ENCODE results near the gene CDK5RAP3.
A peak's percentile ranks its signal among the peaks of the same experiment; 100 is the strongest.

The CDK5RAP3 gene

GRCh38 chr17:47948706-47949196 lies 22.2 kb upstream of the CDK5RAP3 start:
- no peak for DNase-seq (ENCODE audit: low read depth)

GRCh38 chr17:47949197-47949759 lies 21.6 kb upstream of the CDK5RAP3 start:
- peak; percentile 74 for DNase-seq (ENCODE audit: low read depth)

GRCh38 chr17:47949946-47950345 lies 21.0 kb upstream of the CDK5RAP3 start:
- DNase-seq (ENCODE audit: low read depth), result no peak

- no peak for DNase-seq (ENCODE audit: low read depth)
Measured at GRCh38 chr17:47950448-47950847, 20.5 kb upstream of the CDK5RAP3 start.

GRCh38 chr17:47952171-47953021 lies 18.5 kb upstream of the CDK5RAP3 start:
- no peak for DNase-seq (ENCODE audit: low read depth)

- DNase-seq (ENCODE audit: low read depth), result no peak
Measured at GRCh38 chr17:47953909-47954308, 17.0 kb upstream of the CDK5RAP3 start.

- DNase-seq (ENCODE audit: low read depth), result no peak
Measured at GRCh38 chr17:47955497-47956461, 15.1 kb upstream of the CDK5RAP3 start.

GRCh38 chr17:47956791-47957590 lies 13.9 kb upstream of the CDK5RAP3 start:
- DNase-seq (ENCODE audit: low read depth), result no peak

GRCh38 chr17:47957591-47958490 lies 13.1 kb upstream of the CDK5RAP3 start, which contains the start of gene PRR15L:
Gene PRR15L (minus strand): TSS chr17:47957883. CDS start chr17:47953234, 4,649 bp downstream.
- no peak for DNase-seq (ENCODE audit: low read depth)

GRCh38 chr17:47959825-47960655 lies 10.9 kb upstream of the CDK5RAP3 start:
- no peak for DNase-seq (ENCODE audit: low read depth)

GRCh38 chr17:47961406-47961805 lies 9.5 kb upstream of the CDK5RAP3 start:
- DNase-seq (ENCODE audit: low read depth), result no peak

- no peak for DNase-seq (ENCODE audit: low read depth)
Measured at GRCh38 chr17:47962901-47963300, 8.0 kb upstream of the CDK5RAP3 start.

GRCh38 chr17:47964856-47965255 lies 6.1 kb upstream of the CDK5RAP3 start:
- DNase-seq (ENCODE audit: low read depth), result no peak

- no peak for DNase-seq (ENCODE audit: low read depth)
Measured at GRCh38 chr17:47966079-47966519, 4.8 kb upstream of the CDK5RAP3 start.

- DNase-seq (ENCODE audit: low read depth), result no peak
Measured at GRCh38 chr17:47967607-47968252, 3.2 kb upstream of the CDK5RAP3 start.

GRCh38 chr17:47968836-47969235 lies 2.1 kb upstream of the CDK5RAP3 start:
- DNase-seq (ENCODE audit: low read depth), result no peak

- DNase-seq (ENCODE audit: low read depth), result no peak
Measured at GRCh38 chr17:47969930-47970724, 786 bp upstream of the CDK5RAP3 start.

- no peak for DNase-seq (ENCODE audit: low read depth)
Measured at GRCh38 chr17:47973541-47973940, 2.6 kb downstream of the CDK5RAP3 start.

All from CMK (cell line).